ENCODE measurements around the gene NVL. TPM values are rescaled to one million over a fixed set of nuclear protein-coding genes. Genes with fewer than 3 reads are reported as not detected.

NVL gene
- total and polyA plus RNA-seq, 3 donors from 2014 or later = 21.7 to 38.7 (median 31.0) TPM

DNA sequence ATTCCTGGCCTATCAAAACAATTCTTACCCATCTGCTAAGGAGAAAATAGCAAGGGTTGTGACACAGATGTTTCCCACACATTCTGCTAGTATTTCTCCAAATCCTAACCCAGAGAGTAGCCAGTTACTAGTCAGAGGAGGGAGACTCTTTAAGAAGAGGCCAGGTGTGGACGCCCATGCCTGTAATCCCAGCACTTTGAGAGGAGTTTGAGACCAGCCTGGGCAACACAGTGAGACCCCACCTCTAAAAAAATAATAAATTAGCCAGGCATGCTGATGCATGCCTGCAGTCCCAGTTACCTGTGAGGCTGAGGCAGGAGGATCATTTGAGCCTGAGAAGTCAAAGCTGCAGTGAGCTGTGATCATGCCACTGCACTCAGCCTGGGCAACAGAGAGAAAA is 28.6 kb downstream of the NVL start:
- no peaks in the 10 kb centered on the region for H3K36me3 ChIP-seq (ENCODE audit: low read depth, missing control alignments)
- H3K4me3 ChIP-seq = no peak overlapping the region
- intact Hi-C loops (cut with DNase I; ENCODE audit: low total_unique reads) = no loop called here
- 86 to 100% methylated on average over 1 of the region's 1 CpG for WGBS, 2 donors
- no peak overlapping the region for H3K27ac ChIP-seq
- H3K9me3 ChIP-seq = no peaks in the 10 kb centered on the region
- no peak for DNase-seq
- H3K4me1 ChIP-seq = no peaks in the 10 kb centered on the region
- TF ChIP-seq POLR2A (IDR thresholded peaks at IDR 0.05) = no peak
- TF ChIP-seq, protein P1, sequence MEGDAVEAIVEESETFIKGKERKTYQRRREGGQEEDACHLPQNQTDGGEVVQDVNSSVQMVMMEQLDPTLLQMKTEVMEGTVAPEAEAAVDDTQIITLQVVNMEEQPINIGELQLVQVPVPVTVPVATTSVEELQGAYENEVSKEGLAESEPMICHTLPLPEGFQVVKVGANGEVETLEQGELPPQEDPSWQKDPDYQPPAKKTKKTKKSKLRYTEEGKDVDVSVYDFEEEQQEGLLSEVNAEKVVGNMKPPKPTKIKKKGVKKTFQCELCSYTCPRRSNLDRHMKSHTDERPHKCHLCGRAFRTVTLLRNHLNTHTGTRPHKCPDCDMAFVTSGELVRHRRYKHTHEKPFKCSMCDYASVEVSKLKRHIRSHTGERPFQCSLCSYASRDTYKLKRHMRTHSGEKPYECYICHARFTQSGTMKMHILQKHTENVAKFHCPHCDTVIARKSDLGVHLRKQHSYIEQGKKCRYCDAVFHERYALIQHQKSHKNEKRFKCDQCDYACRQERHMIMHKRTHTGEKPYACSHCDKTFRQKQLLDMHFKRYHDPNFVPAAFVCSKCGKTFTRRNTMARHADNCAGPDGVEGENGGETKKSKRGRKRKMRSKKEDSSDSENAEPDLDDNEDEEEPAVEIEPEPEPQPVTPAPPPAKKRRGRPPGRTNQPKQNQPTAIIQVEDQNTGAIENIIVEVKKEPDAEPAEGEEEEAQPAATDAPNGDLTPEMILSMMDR (IDR thresholded peaks at IDR 0.05) = no peak
- H3K27me3 ChIP-seq = no peaks in the 10 kb centered on the region

DNA sequence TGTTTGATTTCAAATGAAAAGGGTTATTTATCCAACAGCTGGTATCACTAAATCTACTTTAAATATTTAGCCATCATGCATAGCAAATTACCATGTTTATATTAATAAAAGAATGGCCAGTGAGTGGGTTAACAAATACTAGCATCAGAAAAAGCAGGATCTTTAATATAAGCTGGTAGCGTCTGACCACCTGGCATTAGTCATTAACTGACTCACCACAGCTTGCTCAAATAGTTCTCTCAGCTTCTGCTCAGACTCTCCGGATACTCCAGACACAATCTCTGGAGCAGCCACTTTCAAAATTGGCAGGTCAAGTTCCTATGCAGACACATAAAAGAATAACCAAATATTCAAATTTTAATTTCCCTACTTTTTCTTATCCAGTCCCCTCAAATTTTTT is 29.6 kb downstream of the NVL start:
- Histone ChIP-seq H3K36me3 (ENCODE audit: low read depth, missing control alignments) (no peaks in the 10 kb centered on the region), H3K27ac (no peak overlapping the region), H3K27me3 (no peaks in the 10 kb centered on the region), H3K4me1 (no peaks in the 10 kb centered on the region), H3K9me3 (no peaks in the 10 kb centered on the region), H3K4me3 (no peak overlapping the region)
- no peak for DNase-seq
- TF ChIP-seq POLR2A (IDR thresholded peaks at IDR 0.05) = no peak
- TF ChIP-seq, protein P1 (IDR thresholded peaks at IDR 0.05) = no peak
- 80 to 92% methylated on average over 2 of the region's 2 CpGs for WGBS, 2 donors
- intact Hi-C loops (cut with DNase I; ENCODE audit: low total_unique reads) = no loop called here

DNA sequence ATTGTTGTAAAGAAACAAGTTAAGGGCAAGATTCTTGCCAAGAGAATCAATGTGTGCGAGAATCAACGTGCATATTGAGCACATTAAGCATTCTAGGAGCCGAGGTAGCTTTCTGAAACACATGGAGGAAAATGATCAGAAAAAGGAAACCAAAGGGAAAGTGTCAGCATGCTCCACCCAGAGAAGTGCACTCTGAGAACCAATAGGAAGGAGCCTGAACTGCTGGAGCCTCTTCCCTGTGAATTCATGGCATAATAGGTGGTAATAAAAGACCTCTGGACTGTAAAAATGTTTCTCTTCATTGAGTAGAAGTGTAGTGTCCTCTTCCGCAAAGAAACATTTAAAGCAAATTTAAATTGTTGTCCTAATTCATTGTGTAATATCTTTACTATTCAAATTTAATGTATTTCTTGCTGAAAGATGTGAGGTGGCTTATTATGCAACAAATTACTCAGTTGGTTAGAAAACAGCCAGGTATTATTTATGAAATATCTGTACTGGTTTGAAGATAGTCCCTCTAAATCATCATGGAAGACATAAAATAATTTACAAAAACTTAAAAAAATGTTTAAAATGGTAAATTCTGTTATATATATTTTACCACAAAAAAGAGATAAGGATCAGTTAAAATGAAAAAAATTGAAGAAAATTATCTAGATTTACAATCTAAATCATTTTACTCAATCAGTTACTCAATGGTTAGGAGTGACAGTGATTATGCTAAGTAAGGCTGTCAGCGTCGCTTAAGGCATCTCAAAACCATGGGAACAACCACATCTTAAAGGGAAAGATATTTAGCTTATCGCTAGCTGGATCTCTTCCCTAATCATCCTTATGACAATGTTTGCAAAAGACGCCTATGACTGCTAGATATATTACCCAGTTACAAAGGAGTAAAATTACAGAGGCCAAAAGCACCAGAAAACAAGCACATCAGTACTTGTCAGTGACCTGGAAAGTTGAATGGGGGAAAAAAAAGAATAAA is 31.3 kb downstream of the NVL start:
- Histone ChIP-seq H3K27ac (no peak overlapping the region), H3K36me3 (ENCODE audit: low read depth, missing control alignments) (peaks cover 3% of the 10 kb centered on the region), H3K27me3 (no peaks in the 10 kb centered on the region), H3K4me3 (no peak overlapping the region), H3K9me3 (no peaks in the 10 kb centered on the region), H3K4me1 (no peaks in the 10 kb centered on the region)
- TF ChIP-seq POLR2A (IDR thresholded peaks at IDR 0.05) = no peak
- TF ChIP-seq, protein P1 (IDR thresholded peaks at IDR 0.05) = no peak
- intact Hi-C loops (cut with DNase I; ENCODE audit: low total_unique reads) = no loop called here
- WGBS, 2 donors = 89 to 91% methylated on average over 8 of the region's 8 CpGs
- DNase-seq = no peak

DNA sequence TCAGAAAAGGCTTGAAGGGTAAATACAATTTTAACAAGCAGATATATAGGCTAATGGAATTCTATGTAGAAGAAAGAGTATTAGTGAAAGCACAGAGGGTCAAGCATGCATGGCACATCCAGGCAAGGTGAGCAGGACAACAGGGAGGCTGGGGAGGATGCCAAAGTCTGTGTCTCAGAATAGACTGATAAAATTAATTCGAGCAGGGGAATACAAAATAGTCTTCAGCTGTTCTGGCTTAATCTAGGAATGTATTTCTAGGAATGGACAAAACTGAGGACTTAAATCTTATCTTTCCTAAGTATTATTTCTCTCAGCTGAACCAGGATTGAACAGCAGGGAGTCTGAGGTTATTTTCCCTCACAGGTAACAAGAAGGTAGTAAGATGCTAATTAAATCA is 35.2 kb downstream of the NVL start:
- no peak for DNase-seq
- H3K9me3 ChIP-seq = no peaks in the 10 kb centered on the region
- TF ChIP-seq POLR2A (IDR thresholded peaks at IDR 0.05) = no peak
- TF ChIP-seq, protein P1 (IDR thresholded peaks at IDR 0.05) = no peak
- intact Hi-C loops (cut with DNase I; ENCODE audit: low total_unique reads) = no loop called here
- 63 to 71% methylated on average over 1 of the region's 1 CpG for WGBS, 2 donors
- H3K4me3 ChIP-seq = no peak overlapping the region
- H3K27me3 ChIP-seq = no peaks in the 10 kb centered on the region
- H3K4me1 ChIP-seq = no peaks in the 10 kb centered on the region
- no peak overlapping the region for H3K27ac ChIP-seq
- H3K36me3 ChIP-seq (ENCODE audit: low read depth, missing control alignments) = peaks cover 3% of the 10 kb centered on the region

Data from testis (tissue), 3 donors.